Measurements from ENCODE around the gene FBF1. TPM values are rescaled to one million over a fixed set of nuclear protein-coding genes. Genes with fewer than 3 reads are reported as not detected.

Gene FBF1
- total RNA-seq, 4 donors from 2014 or later: 11.0 to 16.5 (median 14.2) TPM

- intact Hi-C loops (cut with DNase I; ENCODE audit: low total_unique reads): no loop called here
- H3K27me3 ChIP-seq: no peaks in the 10 kb centered on the region
- no peak overlapping the region for H3K27ac ChIP-seq
- no peaks in the 10 kb centered on the region for H3K4me1 ChIP-seq
- no peak overlapping the region for H3K4me3 ChIP-seq
- TF ChIP-seq CTCF (IDR thresholded peaks at IDR 0.05): no peak
- no peak for TF ChIP-seq POLR2A (IDR thresholded peaks at IDR 0.05)
- no peaks in the 10 kb centered on the region for H3K36me3 ChIP-seq
- H3K9me3 ChIP-seq: no peaks in the 10 kb centered on the region
- DNase-seq: no peak
These were observed 20.7 kb downstream of the FBF1 start for GRCh38 chr17:75920045-75920560.

GRCh38 chr17:75919611-75920010 is 21.2 kb downstream of the FBF1 start:
- Histone ChIP-seq H3K4me1 (no peaks in the 10 kb centered on the region), H3K9me3 (no peaks in the 10 kb centered on the region), H3K27ac (no peak overlapping the region), H3K36me3 (no peaks in the 10 kb centered on the region), H3K4me3 (no peak overlapping the region), H3K27me3 (no peaks in the 10 kb centered on the region)
- no peak for TF ChIP-seq POLR2A (IDR thresholded peaks at IDR 0.05)
- no peak for TF ChIP-seq CTCF (IDR thresholded peaks at IDR 0.05)
- intact Hi-C loops (cut with DNase I; ENCODE audit: low total_unique reads): no loop called here
- no peak for DNase-seq

- Histone ChIP-seq H3K4me3 (no peak overlapping the region), H3K4me1 (no peaks in the 10 kb centered on the region), H3K27ac (no peak overlapping the region), H3K9me3 (no peaks in the 10 kb centered on the region), H3K27me3 (no peaks in the 10 kb centered on the region), H3K36me3 (no peaks in the 10 kb centered on the region)
- TF ChIP-seq CTCF (IDR thresholded peaks at IDR 0.05) (no peak), POLR2A (IDR thresholded peaks at IDR 0.05) (no peak)
- no peak for DNase-seq
- intact Hi-C loops (cut with DNase I; ENCODE audit: low total_unique reads): no loop called here
These were observed 22.9 kb downstream of the FBF1 start for GRCh38 chr17:75917917-75918445.

GRCh38 chr17:75917141-75917916 is 23.5 kb downstream of the FBF1 start:
- intact Hi-C loops (cut with DNase I; ENCODE audit: low total_unique reads): no loop called here
- Histone ChIP-seq H3K36me3 (no peaks in the 10 kb centered on the region), H3K4me3 (no peak overlapping the region), H3K9me3 (no peaks in the 10 kb centered on the region), H3K27ac (no peak overlapping the region), H3K27me3 (no peaks in the 10 kb centered on the region), H3K4me1 (no peaks in the 10 kb centered on the region)
- DNase-seq: no peak
- TF ChIP-seq POLR2A (IDR thresholded peaks at IDR 0.05): no peak
- no peak for TF ChIP-seq CTCF (IDR thresholded peaks at IDR 0.05)

GRCh38 chr17:75915268-75915667 is 25.6 kb downstream of the FBF1 start:
- Histone ChIP-seq H3K9me3 (no peaks in the 10 kb centered on the region), H3K36me3 (no peaks in the 10 kb centered on the region), H3K27me3 (no peaks in the 10 kb centered on the region), H3K4me1 (peaks cover 0 to 4% of the 10 kb centered on the region in 2 donors), H3K4me3 (no peak overlapping the region), H3K27ac (no peak overlapping the region)
- DNase-seq: no peak
- TF ChIP-seq POLR2A (IDR thresholded peaks at IDR 0.05): no peak
- TF ChIP-seq CTCF (IDR thresholded peaks at IDR 0.05): no peak
- intact Hi-C loops (cut with DNase I; ENCODE audit: low total_unique reads): no loop called here
